Cortex of kidney (tissue), 1 donor: ENCODE measurements around the gene B2M.
"Not testable (repeated sequence)": the region's sequence is repeated elsewhere in the genome, so short reads cannot be mapped to it uniquely, and the experiment has no call there.

ENCODE experiments used
- DNase-seq: peaks from one replicate; lab custom pipeline; 2025; lab: John Stamatoyannopoulos, UW

Gene B2M

GRCh38 chr15:44726136-44726535 lies 14.8 kb downstream of the B2M start:
- no peak for DNase-seq

- DNase-seq, result no peak
Measured at GRCh38 chr15:44726568-44727484, 15.5 kb downstream of the B2M start.

GRCh38 chr15:44727485-44728231 lies 16.3 kb downstream of the B2M start:
- no peak for DNase-seq

GRCh38 chr15:44728232-44728575 lies 16.9 kb downstream of the B2M start:
- DNase-seq, result not testable (repeated sequence)

GRCh38 chr15:44728576-44729407 lies 17.5 kb downstream of the B2M start:
- peak; percentile 46 for DNase-seq

GRCh38 chr15:44729408-44730127 lies 18.3 kb downstream of the B2M start:
- no peak for DNase-seq

GRCh38 chr15:44734839-44735481 lies 23.6 kb downstream of the B2M start:
- no peak for DNase-seq

- DNase-seq, result no peak
Measured at GRCh38 chr15:44735482-44736180, 24.3 kb downstream of the B2M start.

- DNase-seq, result no peak
Measured at GRCh38 chr15:44736181-44736765, 25.0 kb downstream of the B2M start, which contains the start of gene TRIM69. Gene TRIM69 (plus strand): TSS chr15:44736528. CDS start chr15:44736705, 177 bp downstream.

GRCh38 chr15:44738340-44738984 lies 27.1 kb downstream of the B2M start:
- DNase-seq, result no peak

- DNase-seq, result not testable (repeated sequence)
Measured at GRCh38 chr15:44739222-44739847, 28.0 kb downstream of the B2M start.

- not testable (repeated sequence) for DNase-seq
Measured at GRCh38 chr15:44743454-44743853, 32.1 kb downstream of the B2M start.

GRCh38 chr15:44753345-44753744 lies 42.0 kb downstream of the B2M start:
- DNase-seq, result no peak

GRCh38 chr15:44763187-44763586 lies 51.9 kb downstream of the B2M start:
- DNase-seq, result no peak

GRCh38 chr15:44763848-44764247 lies 52.5 kb downstream of the B2M start:
- no peak for DNase-seq

- no peak for DNase-seq
Measured at GRCh38 chr15:44765036-44765435, 53.7 kb downstream of the B2M start.
